ENCODE results near the gene PPP3CA. TPM values are rescaled to one million over a fixed set of nuclear protein-coding genes. Genes with fewer than 3 reads are reported as not detected.

The PPP3CA gene
- total RNA-seq, 4 donors from 2014 or later: 41.1 to 69.5 (median 53.6) TPM

- TF ChIP-seq, protein P1, sequence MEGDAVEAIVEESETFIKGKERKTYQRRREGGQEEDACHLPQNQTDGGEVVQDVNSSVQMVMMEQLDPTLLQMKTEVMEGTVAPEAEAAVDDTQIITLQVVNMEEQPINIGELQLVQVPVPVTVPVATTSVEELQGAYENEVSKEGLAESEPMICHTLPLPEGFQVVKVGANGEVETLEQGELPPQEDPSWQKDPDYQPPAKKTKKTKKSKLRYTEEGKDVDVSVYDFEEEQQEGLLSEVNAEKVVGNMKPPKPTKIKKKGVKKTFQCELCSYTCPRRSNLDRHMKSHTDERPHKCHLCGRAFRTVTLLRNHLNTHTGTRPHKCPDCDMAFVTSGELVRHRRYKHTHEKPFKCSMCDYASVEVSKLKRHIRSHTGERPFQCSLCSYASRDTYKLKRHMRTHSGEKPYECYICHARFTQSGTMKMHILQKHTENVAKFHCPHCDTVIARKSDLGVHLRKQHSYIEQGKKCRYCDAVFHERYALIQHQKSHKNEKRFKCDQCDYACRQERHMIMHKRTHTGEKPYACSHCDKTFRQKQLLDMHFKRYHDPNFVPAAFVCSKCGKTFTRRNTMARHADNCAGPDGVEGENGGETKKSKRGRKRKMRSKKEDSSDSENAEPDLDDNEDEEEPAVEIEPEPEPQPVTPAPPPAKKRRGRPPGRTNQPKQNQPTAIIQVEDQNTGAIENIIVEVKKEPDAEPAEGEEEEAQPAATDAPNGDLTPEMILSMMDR (IDR thresholded peaks at IDR 0.05; ENCODE audit: low read depth): no peak
Observed at GRCh38 chr4:101271516-101271915, 75.8 kb downstream of the PPP3CA start.

DNA sequence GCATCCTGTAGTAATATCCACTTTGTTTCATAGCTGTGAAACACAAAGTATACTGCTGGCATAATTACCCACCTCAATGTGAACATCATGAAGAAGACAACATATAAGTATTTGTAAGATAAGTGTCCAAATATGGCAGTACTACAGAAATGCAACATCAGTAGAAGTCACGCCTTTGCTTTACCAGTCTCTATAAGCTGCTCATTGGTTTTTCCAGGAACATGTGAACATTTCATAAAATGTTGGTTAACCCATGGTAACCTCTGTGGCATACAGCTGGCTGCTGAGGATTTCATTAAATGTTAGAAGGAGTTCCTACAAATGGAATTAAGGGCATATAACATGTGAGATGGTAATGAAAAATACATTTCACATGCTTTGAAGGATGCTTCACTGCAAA is 77.6 kb downstream of the PPP3CA start:
- TF ChIP-seq, protein P1 (IDR thresholded peaks at IDR 0.05; ENCODE audit: low read depth): no peak

DNA sequence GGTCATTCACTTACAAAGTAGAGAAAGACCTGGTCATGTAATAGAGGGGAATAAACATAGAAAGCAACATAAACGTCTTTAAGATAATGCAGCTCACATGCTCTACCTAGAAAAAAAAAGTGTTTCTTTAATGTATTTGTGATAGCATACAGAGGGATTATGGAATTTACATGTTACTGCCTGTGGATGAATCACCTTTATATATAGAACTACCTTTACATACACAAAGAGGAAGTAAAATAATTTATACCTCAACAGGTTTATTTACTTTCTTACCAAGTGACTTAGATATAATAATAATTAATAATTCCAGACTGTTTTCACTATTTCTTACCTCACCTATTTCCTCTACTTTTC is 81.5 kb downstream of the PPP3CA start:
- TF ChIP-seq, protein P1 (IDR thresholded peaks at IDR 0.05; ENCODE audit: low read depth): no peak

- TF ChIP-seq, protein P1 (IDR thresholded peaks at IDR 0.05; ENCODE audit: low read depth): no peak
Observed at GRCh38 chr4:101264993-101265815, 82.1 kb downstream of the PPP3CA start.

DNA sequence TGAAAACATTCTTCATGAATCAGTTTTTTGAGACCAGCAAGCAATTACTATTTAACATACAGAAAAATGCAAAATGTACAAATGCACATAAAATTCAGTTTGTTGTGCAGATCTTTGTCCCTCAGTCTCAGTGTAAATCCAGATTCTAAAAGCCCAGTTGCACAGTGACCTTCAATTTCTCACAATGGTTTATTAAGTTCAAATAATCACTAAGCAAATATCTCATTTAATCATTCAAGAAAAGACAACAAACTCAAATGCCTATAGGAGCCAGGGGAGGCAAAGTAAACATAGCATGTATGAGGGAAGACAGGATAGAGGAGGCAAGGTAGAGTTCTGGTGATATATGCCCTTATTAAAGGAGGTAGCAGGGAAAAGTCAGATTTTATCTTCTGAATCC is 82.8 kb downstream of the PPP3CA start:
- TF ChIP-seq, protein P1 (IDR thresholded peaks at IDR 0.05; ENCODE audit: low read depth): no peak

GRCh38 chr4:101262683-101263082 is 84.6 kb downstream of the PPP3CA start:
- TF ChIP-seq, protein P1 (IDR thresholded peaks at IDR 0.05; ENCODE audit: low read depth): no peak

GRCh38 chr4:101259876-101260275 is 87.5 kb downstream of the PPP3CA start:
- TF ChIP-seq, protein P1 (IDR thresholded peaks at IDR 0.05; ENCODE audit: low read depth): no peak
